Astrocyte (in vitro differentiated cells and primary cell): Measurements from ENCODE around the gene CAPZB.

ENCODE experiments used
- EZH2 ChIP-seq: IDR thresholded peaks from 2 replicates; pipeline ENCODE4 v1.6.1; 2012; ENCODE audit warnings: mild to moderate bottlenecking, low read length, inconsistent platforms; ENCODE audit not compliant: insufficient read depth
- TF ChIP-seq, protein P1 (sequence below): IDR thresholded peaks from 2 replicates; pipeline ENCODE4 v1.5.1; 2011; ENCODE audit warnings: low read depth, mild to moderate bottlenecking, inconsistent platforms, low read length, moderate library complexity; ENCODE audit not compliant: insufficient read depth

DNA sequence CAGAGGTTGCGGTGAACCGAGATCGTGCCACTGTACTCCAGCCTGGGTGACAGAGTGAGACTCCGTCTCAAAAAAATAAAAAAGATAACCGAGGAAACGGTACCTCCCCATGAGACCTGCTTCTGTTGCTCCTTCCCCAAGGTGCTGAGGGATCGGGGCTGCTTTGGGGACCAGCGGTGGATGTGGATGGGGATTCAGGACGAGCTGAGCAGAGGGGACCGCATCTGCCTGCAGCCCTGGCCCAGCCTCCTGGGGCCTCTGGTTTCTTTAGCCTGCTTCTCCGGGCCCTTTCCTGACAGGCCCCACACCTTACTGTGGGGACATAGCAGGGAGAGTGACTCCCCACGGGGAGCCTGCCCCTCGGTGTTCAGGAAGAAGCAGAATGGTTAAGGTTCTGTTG, 156.2 kb downstream of the CAPZB start:
- TF ChIP-seq, protein P1, sequence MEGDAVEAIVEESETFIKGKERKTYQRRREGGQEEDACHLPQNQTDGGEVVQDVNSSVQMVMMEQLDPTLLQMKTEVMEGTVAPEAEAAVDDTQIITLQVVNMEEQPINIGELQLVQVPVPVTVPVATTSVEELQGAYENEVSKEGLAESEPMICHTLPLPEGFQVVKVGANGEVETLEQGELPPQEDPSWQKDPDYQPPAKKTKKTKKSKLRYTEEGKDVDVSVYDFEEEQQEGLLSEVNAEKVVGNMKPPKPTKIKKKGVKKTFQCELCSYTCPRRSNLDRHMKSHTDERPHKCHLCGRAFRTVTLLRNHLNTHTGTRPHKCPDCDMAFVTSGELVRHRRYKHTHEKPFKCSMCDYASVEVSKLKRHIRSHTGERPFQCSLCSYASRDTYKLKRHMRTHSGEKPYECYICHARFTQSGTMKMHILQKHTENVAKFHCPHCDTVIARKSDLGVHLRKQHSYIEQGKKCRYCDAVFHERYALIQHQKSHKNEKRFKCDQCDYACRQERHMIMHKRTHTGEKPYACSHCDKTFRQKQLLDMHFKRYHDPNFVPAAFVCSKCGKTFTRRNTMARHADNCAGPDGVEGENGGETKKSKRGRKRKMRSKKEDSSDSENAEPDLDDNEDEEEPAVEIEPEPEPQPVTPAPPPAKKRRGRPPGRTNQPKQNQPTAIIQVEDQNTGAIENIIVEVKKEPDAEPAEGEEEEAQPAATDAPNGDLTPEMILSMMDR = no peak
- TF ChIP-seq EZH2 = no peak
